Measurements from ENCODE around the gene TRAP1.

DNA sequence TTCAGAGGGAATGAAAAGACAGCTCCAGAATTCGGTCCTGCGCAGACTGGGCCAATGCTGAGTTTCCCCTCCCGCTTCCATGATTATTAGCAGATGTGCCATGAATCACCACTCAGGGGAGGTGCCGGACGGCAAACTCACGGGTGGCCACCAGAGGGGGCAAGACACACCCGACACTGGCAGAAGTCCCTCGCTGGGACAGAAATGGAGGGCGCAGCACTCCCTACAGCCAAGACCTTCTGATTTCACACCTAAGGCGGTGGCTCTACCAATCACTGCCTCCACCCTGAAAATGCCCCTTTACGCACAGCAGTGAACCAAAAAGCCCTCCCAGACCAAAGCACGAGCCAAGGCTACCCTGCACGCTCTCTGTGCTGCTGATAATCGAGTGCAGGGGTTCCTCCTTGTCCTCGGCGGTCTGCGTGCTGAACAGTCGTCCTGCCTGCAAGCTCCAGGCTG is 26.8 kb downstream of the TRAP1 start:
- TF ChIP-seq SUZ12 (IDR thresholded peaks at IDR 0.05; ENCODE audit: extremely low read depth, insufficient read depth, insufficient read length) (no peak), YY1 (IDR thresholded peaks at IDR 0.05; ENCODE audit: insufficient read depth, insufficient read length) (no peak), ZNF274 (IDR thresholded peaks at IDR 0.05; ENCODE audit: low read depth, low read length) (no peak)
